HFFc6 (cell line): ENCODE measurements around the gene PDIA5. TPM values are rescaled to one million over a fixed set of nuclear protein-coding genes. Genes with fewer than 3 reads are reported as not detected.

ENCODE experiments used
- DNase-seq: peaks from one replicate; pipeline ENCODE4 v3.0.0-alpha.2; 2018
- H3K27ac Mint-ChIP-seq: 2 replicates; pipeline ENCODE4 v1.8.0; 2020; ENCODE audit warnings: mild to moderate bottlenecking, mixed read lengths
- H3K27me3 Mint-ChIP-seq: 2 replicates; pipeline ENCODE4 v1.8.0; 2021; ENCODE audit warnings: mild to moderate bottlenecking, moderate library complexity, mixed read lengths; ENCODE audit not compliant: insufficient read depth
- H3K36me3 Mint-ChIP-seq: 2 replicates; pipeline ENCODE4 v1.8.0; 2021; ENCODE audit warnings: low read depth, mixed read lengths
- H3K4me1 Mint-ChIP-seq: 2 replicates; pipeline ENCODE4 v1.8.0; 2020; ENCODE audit warnings: low read depth, mixed read lengths
- H3K4me3 Mint-ChIP-seq: 2 replicates; pipeline ENCODE4 v1.8.0; 2020; ENCODE audit warnings: mild to moderate bottlenecking, moderate library complexity, mixed read lengths
- H3K9me3 Mint-ChIP-seq: 2 replicates; pipeline ENCODE4 v1.8.0; 2020; ENCODE audit warnings: mild to moderate bottlenecking, mixed read lengths
- CTCF ChIP-seq: fragments of 200-600 bp; sonication (generic); IDR thresholded peaks from 2 replicates; pipeline ENCODE4 v1.5.0; 2021; ENCODE audit warnings: antibody characterized with exemption, mild to moderate bottlenecking
- microRNA-seq: library from miRNA; unstranded; fragments of <30 nt; microRNA quantifications from one replicate; pipeline ENCODE4, GENCODE V29; 2019
- total RNA-seq, 6 experiments: library from RNA; stranded (reverse); fragmentation: NEBNext Ultra II Directional; extraction: Animal tissue kit (Norgen Biotek cat#: 25700); gene quantifications; 2 replicates in 1 of 6; 3 replicates in 5 of 6; pipeline ENCODE4 v1.2.3, GENCODE V29; 2021

Gene PDIA5
- total RNA-seq, 6 experiments from 2014 or later = 30.7 to 49.0 (median 38.1) TPM

- peak overlapping the region; percentile 92 for H3K4me3 Mint-ChIP-seq
- no peak for TF ChIP-seq CTCF
- H3K9me3 Mint-ChIP-seq = peaks cover 3% of the 10 kb centered on the region; the same call in 1 of the 2 replicates
- peak overlapping the region; percentile 78 for H3K27ac Mint-ChIP-seq
- peaks cover 7% of the 10 kb centered on the region for H3K4me1 Mint-ChIP-seq
- no peaks in the 10 kb centered on the region for H3K36me3 Mint-ChIP-seq
- no peaks in the 10 kb centered on the region; the same call in 1 of the 2 replicates for H3K27me3 Mint-ChIP-seq
- DNase-seq = no peak
These were observed 134.4 kb downstream of the PDIA5 start for GRCh38 chr3:123201223-123201556.

GRCh38 chr3:123201557-123202427 lies 135.0 kb downstream of the PDIA5 start, which contains the start of gene SEC22A:
Gene SEC22A, plus strand, starts transcription at chr3:123201943. Its CDS starts 7,275 bp downstream, at chr3:123209218.
- H3K36me3 Mint-ChIP-seq = no peaks in the 10 kb centered on the region
- no peaks in the 10 kb centered on the region for H3K27me3 Mint-ChIP-seq

GRCh38 chr3:123202451-123202850 lies 135.6 kb downstream of the PDIA5 start:
- H3K27ac Mint-ChIP-seq = peak overlapping the region; percentile 78
- H3K27me3 Mint-ChIP-seq = no peaks in the 10 kb centered on the region
- no peak for TF ChIP-seq CTCF
- H3K9me3 Mint-ChIP-seq = no peaks in the 10 kb centered on the region; the same call in 1 of the 2 replicates
- H3K36me3 Mint-ChIP-seq = no peaks in the 10 kb centered on the region
- peaks cover 7% of the 10 kb centered on the region for H3K4me1 Mint-ChIP-seq
- H3K4me3 Mint-ChIP-seq = peak overlapping the region; percentile 92
- no peak for DNase-seq

More at GRCh38 chr3:123201557-123202427, 135.0 kb downstream of the PDIA5 start, which contains the start of gene SEC22A:
- Mint-ChIP-seq H3K4me3 (peak within 1 kb of the TSS; percentile 92), H3K27ac (peak within 1 kb of the TSS; percentile 78), H3K4me1 (peaks cover 7% of the 10 kb centered on the region), H3K9me3 (peaks cover 3% of the 10 kb centered on the region; the same call in 1 of the 2 replicates)
- no peak for TF ChIP-seq CTCF
- DNase-seq = peak; percentile 88

Small RNA genes lying within 50 kb of the gene (microRNA-seq; reads per million reads assigned to microRNA genes)
- gene MIR7110 = not detected

Other genes starting within 250 kb of the PDIA5 start
- not detected for gene SEMA5B, start 39.3 kb upstream of the PDIA5 start, total RNA-seq
- 10 to 100 TPM; 13.7 to 20.8 (median 18.0) TPM for gene SEC22A, start 134.9 kb downstream of the PDIA5 start, total RNA-seq